Thyroid gland (tissue), 4 donors: ENCODE results near the gene PLXNB2. TPM values are rescaled to one million over a fixed set of nuclear protein-coding genes. Genes with fewer than 3 reads are reported as not detected.

Experiments
- DNase-seq, 2 donors: peaks; one replicate each; pipeline ENCODE4 v3.0.0-alpha.2; 2019
- H3K27ac ChIP-seq, 3 donors: fragments of 200-600 bp; sonication (generic); 1 replicate in 2 of 3; 2 replicates in 1 of 3; pipeline ENCODE4 v1.5.1; 2016 to 2019; ENCODE audit warnings: mild to moderate bottlenecking in 1 of 3, moderate library complexity in 1 of 3
- H3K27me3 ChIP-seq: fragments of 200-600 bp; sonication (generic); one replicate; pipeline ENCODE4 v1.5.1; 2019
- H3K36me3 ChIP-seq, 2 donors: fragments of 200-600 bp; sonication (generic); one replicate each; pipeline ENCODE4 v1.5.1; 2016 to 2019
- H3K4me1 ChIP-seq, 2 donors: fragments of 200-600 bp; sonication (generic); one replicate each; pipeline ENCODE4 v1.5.1; 2017 to 2019
- H3K4me3 ChIP-seq, 3 donors: fragments of 200-600 bp; sonication (generic); replicated peaks in 1 of 3; 1 replicate in 2 of 3; 2 replicates in 1 of 3; pipeline ENCODE4 v1.5.1; 2016; ENCODE audit warnings: mild to moderate bottlenecking in 1 of 3
- H3K9me3 ChIP-seq: fragments of 200-600 bp; sonication (generic); one replicate; pipeline ENCODE4 v1.5.1; 2017
- POLR2A ChIP-seq, 2 donors: fragments of 450-650 bp; IDR thresholded peaks; one replicate each; pipeline ENCODE4 v1.6.1; 2017; ENCODE audit warnings: antibody characterized with exemption in 2 of 2, mild to moderate bottlenecking in 2 of 2, moderate library complexity in 1 of 2
- WGBS, 2 donors: methylation state at CpG; one replicate each; pipeline ENCODE4 v1.1.5; 2017; 5-methylcytosine and 5-hydroxymethylcytosine counted together
- intact Hi-C: fragments of 100-400 bp; cut with DNase I; formaldehyde crosslinking; loops from one replicate; pipeline ENCODE4 v1.15.1; 2023
- total RNA-seq, 4 donors: library from RNA; depleted of rRNA; stranded (reverse); fragments of >200 nt; gene quantifications; one replicate each; pipeline ENCODE4 v1.2.3, GENCODE V29; 2016
- TF ChIP-seq, protein P1 (sequence below), 6 experiments: fragments of 200-600 bp in 3 of 6; fragments of 450-650 bp in 3 of 6; sonication (generic) in 3 of 6; IDR thresholded peaks; one replicate each; pipeline ENCODE4 v1.5.1; 2016 to 2019; ENCODE audit warnings: antibody characterized with exemption in 6 of 6, mild to moderate bottlenecking in 2 of 6, inconsistent platforms in 1 of 6, moderate library complexity in 1 of 6

Gene PLXNB2
- total RNA-seq, 4 donors from 2014 or later: 143 to 266 (median 215) TPM

DNA sequence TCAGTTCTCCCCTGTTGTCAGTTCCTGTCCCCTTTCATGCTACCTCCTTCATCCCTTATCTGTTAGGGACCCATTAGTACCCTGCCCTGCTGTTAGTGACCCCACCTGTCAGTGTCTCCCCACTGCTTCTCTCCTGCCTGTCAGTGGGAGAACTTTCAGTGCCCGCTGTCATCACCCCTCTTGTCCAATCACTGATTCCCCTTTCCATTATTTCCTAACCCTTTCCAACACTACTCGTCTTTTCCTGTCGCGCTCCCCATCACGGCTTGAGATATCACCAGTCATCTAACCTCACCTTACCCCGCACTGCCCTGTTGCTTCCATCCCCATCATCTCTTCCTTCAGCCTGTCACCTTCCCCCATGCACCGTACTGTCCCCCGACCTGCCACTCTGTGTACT lies 39.7 kb upstream of the PLXNB2 start:
- DNase-seq: no peak
- TF ChIP-seq, protein P1, sequence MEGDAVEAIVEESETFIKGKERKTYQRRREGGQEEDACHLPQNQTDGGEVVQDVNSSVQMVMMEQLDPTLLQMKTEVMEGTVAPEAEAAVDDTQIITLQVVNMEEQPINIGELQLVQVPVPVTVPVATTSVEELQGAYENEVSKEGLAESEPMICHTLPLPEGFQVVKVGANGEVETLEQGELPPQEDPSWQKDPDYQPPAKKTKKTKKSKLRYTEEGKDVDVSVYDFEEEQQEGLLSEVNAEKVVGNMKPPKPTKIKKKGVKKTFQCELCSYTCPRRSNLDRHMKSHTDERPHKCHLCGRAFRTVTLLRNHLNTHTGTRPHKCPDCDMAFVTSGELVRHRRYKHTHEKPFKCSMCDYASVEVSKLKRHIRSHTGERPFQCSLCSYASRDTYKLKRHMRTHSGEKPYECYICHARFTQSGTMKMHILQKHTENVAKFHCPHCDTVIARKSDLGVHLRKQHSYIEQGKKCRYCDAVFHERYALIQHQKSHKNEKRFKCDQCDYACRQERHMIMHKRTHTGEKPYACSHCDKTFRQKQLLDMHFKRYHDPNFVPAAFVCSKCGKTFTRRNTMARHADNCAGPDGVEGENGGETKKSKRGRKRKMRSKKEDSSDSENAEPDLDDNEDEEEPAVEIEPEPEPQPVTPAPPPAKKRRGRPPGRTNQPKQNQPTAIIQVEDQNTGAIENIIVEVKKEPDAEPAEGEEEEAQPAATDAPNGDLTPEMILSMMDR (IDR thresholded peaks at IDR 0.05): no peak
- TF ChIP-seq POLR2A (IDR thresholded peaks at IDR 0.05): no peak
- no peak overlapping the region for H3K27ac ChIP-seq
- H3K27me3 ChIP-seq: no peaks in the 10 kb centered on the region
- H3K4me1 ChIP-seq: peaks cover under 1 to 7% of the 10 kb centered on the region in 2 donors
- H3K9me3 ChIP-seq: no peaks in the 10 kb centered on the region
- intact Hi-C loops: no loop called here
- no peak overlapping the region for H3K4me3 ChIP-seq
- WGBS, 2 donors: 83 to 84% methylated on average over 8 of the region's 8 CpGs
- H3K36me3 ChIP-seq: no peaks in the 10 kb centered on the region

DNA sequence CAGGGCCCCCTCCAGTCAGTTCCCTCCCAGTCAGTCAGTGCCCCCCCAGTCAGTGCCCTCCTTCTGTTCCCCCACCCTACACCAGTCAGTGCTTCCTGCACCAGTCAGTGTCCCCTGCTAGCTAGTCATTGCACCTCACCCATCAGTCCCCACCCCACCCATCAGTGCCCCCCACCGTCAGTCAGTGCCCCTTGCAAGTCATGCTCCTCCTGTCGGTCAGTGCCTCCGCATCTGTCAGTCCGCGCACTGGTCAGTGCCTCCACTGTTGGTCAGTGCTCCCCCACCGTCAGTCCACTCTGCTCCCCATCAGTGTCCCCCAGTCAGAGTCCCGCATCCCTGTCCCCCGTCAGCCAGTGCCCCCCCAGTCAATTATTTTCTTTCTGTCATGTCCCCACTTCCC lies 39.0 kb upstream of the PLXNB2 start:
- WGBS, 2 donors: 68 to 83% methylated on average over 7 to 8 of the region's 8 CpGs

DNA sequence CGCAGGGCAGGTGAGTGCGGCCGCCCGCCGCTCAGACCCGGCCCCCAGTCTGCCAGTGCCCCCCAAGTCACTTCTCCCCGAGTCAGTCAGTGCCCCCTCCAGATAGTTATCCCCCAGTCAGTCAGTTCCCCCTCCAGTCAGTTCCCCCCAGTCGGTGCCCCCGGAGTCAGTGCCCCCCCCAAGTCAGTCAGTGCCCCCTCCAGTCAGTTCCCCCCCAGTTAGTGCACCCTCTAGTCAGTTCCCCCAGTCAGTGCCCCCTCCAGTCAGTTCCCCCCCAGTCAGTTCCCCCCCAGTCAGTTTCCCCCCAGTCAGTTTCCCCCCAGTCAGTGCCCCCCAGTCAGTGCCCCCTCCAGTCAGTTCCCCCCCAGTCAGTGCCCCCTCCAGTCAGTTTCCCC lies 36.1 kb upstream of the PLXNB2 start:
- no peaks in the 10 kb centered on the region for H3K36me3 ChIP-seq
- DNase-seq: no peak
- 0% methylated on average over 6 to 7 of the region's 9 CpGs for WGBS, 2 donors
- intact Hi-C loops: loop anchor here (5.0 kb wide), 1 partner anchor 91 kb away; the partner anchor contains the start of gene HDAC10
- peaks cover 3 to 11% of the 10 kb centered on the region in 2 donors for H3K4me1 ChIP-seq
- H3K27ac ChIP-seq: peak overlapping the region; percentile 65 to 71 (median 69)
- no peak for TF ChIP-seq POLR2A (IDR thresholded peaks at IDR 0.05)
- peak overlapping the region; percentile 65 to 86 (median 66) for H3K4me3 ChIP-seq
- H3K9me3 ChIP-seq: no peaks in the 10 kb centered on the region
- H3K27me3 ChIP-seq: no peaks in the 10 kb centered on the region

More for the DNA sequence above, 39.0 kb upstream of the PLXNB2 start:
- Histone ChIP-seq H3K27ac (no peak overlapping the region), H3K36me3 (no peaks in the 10 kb centered on the region), H3K4me1 (peaks cover 3 to 11% of the 10 kb centered on the region in 2 donors), H3K4me3 (no peak overlapping the region), H3K9me3 (no peaks in the 10 kb centered on the region), H3K27me3 (no peaks in the 10 kb centered on the region)
- TF ChIP-seq POLR2A (IDR thresholded peaks at IDR 0.05): no peak
- TF ChIP-seq, protein P1 (IDR thresholded peaks at IDR 0.05): no peak
- intact Hi-C loops: no loop called here
- DNase-seq: no peak

DNA sequence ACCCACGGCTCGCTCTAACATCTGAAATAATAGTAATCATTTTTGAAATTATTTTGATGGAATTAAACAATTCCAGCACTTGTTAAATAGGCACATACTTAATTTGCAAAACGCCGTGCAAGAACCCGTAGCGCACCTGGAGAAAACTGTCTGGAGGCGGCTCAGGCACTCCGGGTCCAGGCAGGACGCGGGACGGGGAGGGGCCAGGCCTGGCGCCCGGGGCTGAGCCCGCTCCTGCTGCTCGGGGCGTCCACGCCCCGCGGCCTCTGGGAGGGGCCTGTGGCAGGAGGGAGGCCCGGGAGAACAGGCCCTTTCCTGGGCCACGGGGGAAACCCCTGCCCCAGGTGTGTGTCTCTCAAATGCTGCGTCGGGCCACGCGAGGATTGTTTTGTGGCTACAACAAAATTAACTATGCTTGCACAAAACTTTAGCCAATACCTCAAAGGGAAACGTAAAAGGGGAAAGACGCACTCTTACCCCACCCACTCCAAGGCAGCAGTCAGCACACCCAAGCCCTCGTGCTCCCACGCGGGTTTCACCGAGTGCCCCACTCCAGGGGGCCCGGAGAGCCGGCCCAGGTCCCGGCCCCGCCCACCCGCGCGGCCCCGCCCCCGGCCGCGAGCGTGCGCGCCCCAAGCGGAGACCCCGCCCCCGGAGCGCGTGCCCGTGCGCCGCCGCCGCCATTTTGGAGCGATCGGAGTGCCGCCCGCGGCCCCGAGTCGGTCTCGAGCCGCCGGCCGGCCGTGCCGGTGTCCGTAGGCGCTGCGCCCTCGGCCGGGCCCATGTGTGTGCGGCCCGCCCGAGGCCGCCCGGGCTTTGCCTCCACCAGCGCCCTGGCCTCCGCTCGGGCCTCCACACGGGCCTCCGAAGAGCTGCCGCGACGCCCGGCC lies 35.5 kb upstream of the PLXNB2 start, which contains the start of gene PPP6R2:
Gene PPP6R2, plus strand, starts transcription at position 677 of the 890 bp plus-strand sequence. CDS start 50,582 bp downstream, outside the sequence.
- peak within 1 kb of the TSS; percentile 65 to 86 (median 66) for H3K4me3 ChIP-seq
- no peaks in the 10 kb centered on the region for H3K9me3 ChIP-seq
- H3K36me3 ChIP-seq: no peaks in the 10 kb centered on the region
- no peaks in the 10 kb centered on the region for H3K27me3 ChIP-seq
- intact Hi-C loops: loop anchor here (5.0 kb wide), 1 partner anchor 91 kb away; the partner anchor contains the start of gene HDAC10
- H3K27ac ChIP-seq: peak within 1 kb of the TSS; percentile 65 to 71 (median 69)
- TF ChIP-seq, protein P1 (IDR thresholded peaks at IDR 0.05): no peak
- peak in 1 of 2 donors; percentile 59 for TF ChIP-seq POLR2A (IDR thresholded peaks at IDR 0.05)
- DNase-seq: peak; percentile 78 to 81
- peaks cover 3 to 11% of the 10 kb centered on the region in 2 donors for H3K4me1 ChIP-seq
- WGBS, 2 donors: 0 to 1% methylated on average over 19 to 33 of the region's 87 CpGs

DNA sequence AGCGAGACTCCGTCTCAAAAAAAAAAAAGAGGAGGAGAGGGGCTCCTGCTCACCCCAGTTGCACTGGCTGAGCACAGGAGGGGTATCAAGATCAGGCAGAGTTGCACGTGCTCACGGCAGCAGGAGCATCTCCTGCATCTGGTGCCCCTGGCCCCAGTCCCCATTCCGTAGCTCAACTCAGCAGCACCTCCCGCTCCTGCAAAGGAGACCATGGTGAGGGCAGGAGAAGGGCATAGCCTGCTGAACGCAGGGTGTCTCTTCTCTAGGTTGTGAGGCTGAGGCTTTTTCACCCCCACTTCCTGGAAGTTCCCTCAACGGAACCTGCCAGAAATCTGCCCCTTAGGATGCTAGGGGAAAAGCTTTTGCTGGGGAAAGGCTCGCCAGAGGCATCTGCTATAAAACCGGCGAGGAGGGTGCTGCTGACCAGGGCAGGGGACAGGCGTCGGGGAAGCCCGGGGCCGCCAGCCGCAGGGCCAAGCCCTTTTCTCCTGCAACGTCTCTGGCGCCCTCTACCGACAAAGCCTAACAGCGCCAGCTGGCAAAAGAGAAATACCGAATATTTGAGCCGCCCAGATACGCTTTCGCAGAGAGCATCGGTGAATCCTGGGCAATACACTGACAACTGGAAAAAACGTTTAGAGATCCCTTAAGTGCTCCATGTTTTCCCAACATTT lies 34.7 kb upstream of the PLXNB2 start:
- TF ChIP-seq, protein P1 (IDR thresholded peaks at IDR 0.05): peak; percentile 93 to 99 (median 94)
- TF ChIP-seq POLR2A (IDR thresholded peaks at IDR 0.05): no peak
- H3K27ac ChIP-seq: peak overlapping the region in 2 of 3 donors; percentile 11 to 69
- intact Hi-C loops: loop anchor here (5.0 kb wide), 1 partner anchor 90 kb away; the partner anchor contains the start of gene HDAC10
- no peaks in the 10 kb centered on the region for H3K36me3 ChIP-seq
- DNase-seq: peak; percentile 87 to 93
- H3K4me1 ChIP-seq: peaks cover 3 to 11% of the 10 kb centered on the region in 2 donors
- 9 to 12% methylated on average over 9 to 20 of the region's 26 CpGs for WGBS, 2 donors
- H3K4me3 ChIP-seq: peak overlapping the region in 2 of 3 donors; percentile 2 to 86
- H3K9me3 ChIP-seq: no peaks in the 10 kb centered on the region
- no peaks in the 10 kb centered on the region for H3K27me3 ChIP-seq
